K562 (cell line): ENCODE results near the gene BHLHE40. TPM values are rescaled to one million over a fixed set of nuclear protein-coding genes. Genes with fewer than 3 reads are reported as not detected.

ENCODE experiments used
- EP400 ChIP-seq: fragments of 450-650 bp; IDR thresholded peaks from 2 replicates; pipeline ENCODE4 v1.6.1; 2017; ENCODE audit warnings: antibody characterized with exemption, mild to moderate bottlenecking, moderate library complexity
- ERF ChIP-seq: fragments of 450-650 bp; formaldehyde crosslinking; IDR thresholded peaks from 2 replicates; pipeline ENCODE4 v1.4.0; 2020; ENCODE audit warnings: mild to moderate bottlenecking, mixed read lengths
- GABPB2 ChIP-seq: fragments of 250-450 bp; sonication (Bioruptor Pico); conservative IDR thresholded peaks from 2 replicates; pipeline ENCODE4 v1.5.1; 2021; ENCODE audit warnings: mild to moderate bottlenecking
- MEF2A ChIP-seq: IDR thresholded peaks from 2 replicates; pipeline ENCODE4 v1.6.1; 2011; ENCODE audit warnings: low read depth, mild to moderate bottlenecking, low read length, moderate library complexity; ENCODE audit not compliant: control insufficient read depth
- NELFE ChIP-seq: IDR thresholded peaks from 2 replicates; pipeline ENCODE4 v1.6.1; 2011; ENCODE audit warnings: mild to moderate bottlenecking; ENCODE audit not compliant: insufficient read depth, insufficient read length
- NR3C1 ChIP-seq: sonication (generic); formaldehyde crosslinking; IDR thresholded peaks from 2 replicates; pipeline ENCODE4 v1.8.1; 2022; ENCODE audit warnings: missing genetic modification reagents
- PPARD ChIP-seq: fragments of 250-450 bp; sonication (Bioruptor Pico); IDR thresholded peaks from 2 replicates; pipeline ENCODE4 v1.8.0; 2022; ENCODE audit warnings: inconsistent platforms, mild to moderate bottlenecking, moderate library complexity
- SAP30 ChIP-seq: fragments of 200-600 bp; sonication (generic); IDR thresholded peaks from 2 replicates; pipeline ENCODE4 v1.6.1; 2012; ENCODE audit warnings: borderline replicate concordance, low read depth, mild to moderate bottlenecking, moderate library complexity, low read length, control low read depth, inconsistent platforms; ENCODE audit not compliant: insufficient read depth, poor library complexity, severe bottlenecking
- SIRT6 ChIP-seq: IDR thresholded peaks from one replicate; pipeline ENCODE4 v1.6.1; 2012; ENCODE audit warnings: low read depth, mild to moderate bottlenecking, control low read depth, inconsistent platforms, low read length, moderate library complexity
- SRF ChIP-seq, 2 experiments: fragments of 250-450, 450-650 bp in 1 of 2; sonication (Bioruptor Pico) in 1 of 2; sonication (generic) in 1 of 2; formaldehyde crosslinking; IDR thresholded peaks; 2 replicates each; pipeline versions ENCODE4 v1.5.0 to v1.5.1; 2020 to 2022; ENCODE audit warnings: mild to moderate bottlenecking in 1 of 2, missing genetic modification reagents in 1 of 2
- ZNF507 ChIP-seq: conservative IDR thresholded peaks from 2 replicates; pipeline ENCODE4 v1.6.1; 2017; ENCODE audit warnings: missing genetic modification characterization, missing compliant biosample characterization
- polyA plus RNA-seq, 8 experiments: library from polyadenylated mRNA; depleted of rRNA in 4 of 8; stranded (reverse) in 5 of 8; unstranded in 3 of 8; fragments of >200 nt; fragmentation: Nextera tagmentation in 2 of 8; fragmentation: Illumina TruSeq in 1 of 8; extraction: Ambion mirVana in 2 of 8; extraction: Trizol in 1 of 8; gene quantifications; 2 replicates each; pipeline versions ENCODE4 v1.2.1 to v1.2.3, GENCODE V29; 2011 to 2014; ENCODE audit warnings: inconsistent platforms in 1 of 8, missing spikeins in 1 of 8
- total RNA-seq, 7 experiments: library from RNA; depleted of rRNA in 6 of 7; stranded (reverse); fragments of >200 nt in 6 of 7; fragmentation: Illumina TruSeq in 2 of 7; extraction: Trizol in 2 of 7; gene quantifications; 2 replicates each; pipeline versions ENCODE4 v1.2.1 to v1.2.3, GENCODE V29; 2011 to 2021; ENCODE audit warnings: low replicate concordance in 1 of 7
- TF ChIP-seq, protein P1 (sequence below): fragments of 450-650 bp; IDR thresholded peaks from 2 replicates; pipeline ENCODE4 v1.6.1; 2018; ENCODE audit warnings: mild to moderate bottlenecking, low read depth; ENCODE audit not compliant: partially characterized antibody
- TF ChIP-seq, protein P2 (sequence below): IDR thresholded peaks from 2 replicates; pipeline ENCODE4 v1.6.1; 2016; ENCODE audit warnings: missing genetic modification characterization, missing compliant biosample characterization
- TF ChIP-seq, protein P3 (sequence below): fragments of 250-450 bp; sonication (Bioruptor Pico); IDR thresholded peaks from 2 replicates; pipeline ENCODE4 v1.4.0; 2020
- TF ChIP-seq, protein P4 (sequence below): fragments of 250-450 bp; sonication (Bioruptor Pico); IDR thresholded peaks from 2 replicates; pipeline ENCODE4 v1.9.0; 2021; ENCODE audit warnings: mild to moderate bottlenecking, inconsistent platforms

BHLHE40 gene
- total and polyA plus RNA-seq, 9 of the 15 experiments (the other 6 are each of a cell fraction or from before 2014, with no cell fraction given), result 12.0 to 83.9 (median 31.4) TPM

DNA sequence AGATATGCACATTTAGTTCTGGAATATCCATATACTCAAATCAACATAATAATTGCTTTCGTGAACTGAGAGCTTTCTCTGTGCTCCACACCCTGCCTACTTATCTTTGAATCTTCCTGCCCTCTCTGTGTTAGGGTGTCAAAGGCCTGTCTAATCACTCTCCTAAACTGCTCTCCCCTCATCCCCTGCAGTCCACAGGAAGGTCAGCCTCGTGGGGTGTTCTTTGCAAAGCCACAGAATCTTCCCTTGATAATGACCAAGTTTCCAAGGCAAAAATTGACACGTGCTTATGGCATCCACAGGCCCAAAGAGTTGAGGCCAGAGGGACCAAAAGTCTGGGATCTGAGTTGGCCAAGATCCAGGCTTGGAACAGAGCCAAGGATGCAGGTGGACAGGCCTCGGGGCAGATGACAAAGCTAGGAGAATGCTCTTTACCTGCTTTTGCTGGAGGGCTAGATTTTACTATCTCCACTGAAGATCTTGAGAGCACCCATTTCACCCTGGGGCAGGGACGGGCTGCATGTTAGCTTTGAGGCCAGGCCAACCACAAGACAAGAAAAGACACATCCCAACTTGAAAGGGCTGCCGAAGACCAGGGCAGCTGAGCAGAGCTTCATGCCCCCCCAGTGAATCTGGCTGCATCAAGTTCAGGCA lies 20.4 kb downstream of the BHLHE40 start (continued):
- no peak for TF ChIP-seq ERF
- TF ChIP-seq NR3C1 (CRISPR knock-in tag), result no peak
- TF ChIP-seq, protein P1, sequence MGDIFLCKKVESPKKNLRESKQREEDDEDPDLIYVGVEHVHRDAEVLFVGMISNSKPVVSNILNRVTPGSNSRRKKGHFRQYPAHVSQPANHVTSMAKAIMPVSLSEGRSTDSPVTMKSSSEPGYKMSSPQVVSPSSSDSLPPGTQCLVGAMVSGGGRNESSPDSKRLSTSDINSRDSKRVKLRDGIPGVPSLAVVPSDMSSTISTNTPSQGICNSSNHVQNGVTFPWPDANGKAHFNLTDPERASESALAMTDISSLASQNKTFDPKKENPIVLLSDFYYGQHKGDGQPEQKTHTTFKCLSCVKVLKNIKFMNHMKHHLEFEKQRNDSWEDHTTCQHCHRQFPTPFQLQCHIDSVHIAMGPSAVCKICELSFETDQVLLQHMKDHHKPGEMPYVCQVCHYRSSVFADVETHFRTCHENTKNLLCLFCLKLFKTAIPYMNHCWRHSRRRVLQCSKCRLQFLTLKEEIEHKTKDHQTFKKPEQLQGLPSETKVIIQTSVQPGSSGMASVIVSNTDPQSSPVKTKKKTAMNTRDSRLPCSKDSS, result no peak
- no peak for TF ChIP-seq NELFE
- TF ChIP-seq, protein P2, sequence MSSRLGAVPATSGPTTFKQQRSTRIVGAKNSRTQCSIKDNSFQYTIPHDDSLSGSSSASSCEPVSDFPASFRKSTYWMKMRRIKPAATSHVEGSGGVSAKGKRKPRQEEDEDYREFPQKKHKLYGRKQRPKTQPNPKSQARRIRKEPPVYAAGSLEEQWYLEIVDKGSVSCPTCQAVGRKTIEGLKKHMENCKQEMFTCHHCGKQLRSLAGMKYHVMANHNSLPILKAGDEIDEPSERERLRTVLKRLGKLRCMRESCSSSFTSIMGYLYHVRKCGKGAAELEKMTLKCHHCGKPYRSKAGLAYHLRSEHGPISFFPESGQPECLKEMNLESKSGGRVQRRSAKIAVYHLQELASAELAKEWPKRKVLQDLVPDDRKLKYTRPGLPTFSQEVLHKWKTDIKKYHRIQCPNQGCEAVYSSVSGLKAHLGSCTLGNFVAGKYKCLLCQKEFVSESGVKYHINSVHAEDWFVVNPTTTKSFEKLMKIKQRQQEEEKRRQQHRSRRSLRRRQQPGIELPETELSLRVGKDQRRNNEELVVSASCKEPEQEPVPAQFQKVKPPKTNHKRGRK, result no peak
- TF ChIP-seq EP400, result no peak
- TF ChIP-seq MEF2A, result no peak
- TF ChIP-seq PPARD (CRISPR knock-in tag), result no peak
- TF ChIP-seq SAP30, result no peak
- TF ChIP-seq, protein P3, sequence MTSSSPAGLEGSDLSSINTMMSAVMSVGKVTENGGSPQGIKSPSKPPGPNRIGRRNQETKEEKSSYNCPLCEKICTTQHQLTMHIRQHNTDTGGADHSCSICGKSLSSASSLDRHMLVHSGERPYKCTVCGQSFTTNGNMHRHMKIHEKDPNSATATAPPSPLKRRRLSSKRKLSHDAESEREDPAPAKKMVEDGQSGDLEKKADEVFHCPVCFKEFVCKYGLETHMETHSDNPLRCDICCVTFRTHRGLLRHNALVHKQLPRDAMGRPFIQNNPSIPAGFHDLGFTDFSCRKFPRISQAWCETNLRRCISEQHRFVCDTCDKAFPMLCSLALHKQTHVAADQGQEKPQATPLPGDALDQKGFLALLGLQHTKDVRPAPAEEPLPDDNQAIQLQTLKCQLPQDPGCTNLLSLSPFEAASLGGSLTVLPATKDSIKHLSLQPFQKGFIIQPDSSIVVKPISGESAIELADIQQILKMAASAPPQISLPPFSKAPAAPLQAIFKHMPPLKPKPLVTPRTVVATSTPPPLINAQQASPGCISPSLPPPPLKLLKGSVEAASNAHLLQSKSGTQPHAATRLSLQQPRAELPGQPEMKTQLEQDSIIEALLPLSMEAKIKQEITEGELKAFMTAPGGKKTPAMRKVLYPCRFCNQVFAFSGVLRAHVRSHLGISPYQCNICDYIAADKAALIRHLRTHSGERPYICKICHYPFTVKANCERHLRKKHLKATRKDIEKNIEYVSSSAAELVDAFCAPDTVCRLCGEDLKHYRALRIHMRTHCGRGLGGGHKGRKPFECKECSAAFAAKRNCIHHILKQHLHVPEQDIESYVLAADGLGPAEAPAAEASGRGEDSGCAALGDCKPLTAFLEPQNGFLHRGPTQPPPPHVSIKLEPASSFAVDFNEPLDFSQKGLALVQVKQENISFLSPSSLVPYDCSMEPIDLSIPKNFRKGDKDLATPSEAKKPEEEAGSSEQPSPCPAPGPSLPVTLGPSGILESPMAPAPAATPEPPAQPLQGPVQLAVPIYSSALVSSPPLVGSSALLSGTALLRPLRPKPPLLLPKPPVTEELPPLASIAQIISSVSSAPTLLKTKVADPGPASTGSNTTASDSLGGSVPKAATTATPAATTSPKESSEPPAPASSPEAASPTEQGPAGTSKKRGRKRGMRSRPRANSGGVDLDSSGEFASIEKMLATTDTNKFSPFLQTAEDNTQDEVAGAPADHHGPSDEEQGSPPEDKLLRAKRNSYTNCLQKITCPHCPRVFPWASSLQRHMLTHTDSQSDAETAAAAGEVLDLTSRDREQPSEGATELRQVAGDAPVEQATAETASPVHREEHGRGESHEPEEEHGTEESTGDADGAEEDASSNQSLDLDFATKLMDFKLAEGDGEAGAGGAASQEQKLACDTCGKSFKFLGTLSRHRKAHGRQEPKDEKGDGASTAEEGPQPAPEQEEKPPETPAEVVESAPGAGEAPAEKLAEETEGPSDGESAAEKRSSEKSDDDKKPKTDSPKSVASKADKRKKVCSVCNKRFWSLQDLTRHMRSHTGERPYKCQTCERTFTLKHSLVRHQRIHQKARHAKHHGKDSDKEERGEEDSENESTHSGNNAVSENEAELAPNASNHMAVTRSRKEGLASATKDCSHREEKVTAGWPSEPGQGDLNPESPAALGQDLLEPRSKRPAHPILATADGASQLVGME (CRISPR knock-in tag), result peak; percentile 89; the same call in 1 of the 2 replicates
- no peak for TF ChIP-seq GABPB2
- no peak for TF ChIP-seq SIRT6
- TF ChIP-seq ZNF507 (tag), result no peak
- no peak for TF ChIP-seq SRF (CRISPR knock-in tag; IDR thresholded peaks at IDR 0.05)
- TF ChIP-seq, protein P4, sequence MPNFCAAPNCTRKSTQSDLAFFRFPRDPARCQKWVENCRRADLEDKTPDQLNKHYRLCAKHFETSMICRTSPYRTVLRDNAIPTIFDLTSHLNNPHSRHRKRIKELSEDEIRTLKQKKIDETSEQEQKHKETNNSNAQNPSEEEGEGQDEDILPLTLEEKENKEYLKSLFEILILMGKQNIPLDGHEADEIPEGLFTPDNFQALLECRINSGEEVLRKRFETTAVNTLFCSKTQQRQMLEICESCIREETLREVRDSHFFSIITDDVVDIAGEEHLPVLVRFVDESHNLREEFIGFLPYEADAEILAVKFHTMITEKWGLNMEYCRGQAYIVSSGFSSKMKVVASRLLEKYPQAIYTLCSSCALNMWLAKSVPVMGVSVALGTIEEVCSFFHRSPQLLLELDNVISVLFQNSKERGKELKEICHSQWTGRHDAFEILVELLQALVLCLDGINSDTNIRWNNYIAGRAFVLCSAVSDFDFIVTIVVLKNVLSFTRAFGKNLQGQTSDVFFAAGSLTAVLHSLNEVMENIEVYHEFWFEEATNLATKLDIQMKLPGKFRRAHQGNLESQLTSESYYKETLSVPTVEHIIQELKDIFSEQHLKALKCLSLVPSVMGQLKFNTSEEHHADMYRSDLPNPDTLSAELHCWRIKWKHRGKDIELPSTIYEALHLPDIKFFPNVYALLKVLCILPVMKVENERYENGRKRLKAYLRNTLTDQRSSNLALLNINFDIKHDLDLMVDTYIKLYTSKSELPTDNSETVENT (CRISPR knock-in tag), result no peak
